HG02763 (cell line): ENCODE data around the gene SLCO1C1.
"Not testable (repeated sequence)": the region's sequence is repeated elsewhere in the genome, so short reads cannot be mapped to it uniquely, and the experiment has no call there.

Experiments
- ATAC-seq: cut with Tn5 transposase; IDR thresholded peaks from one replicate; pipeline ENCODE4 v1.9.1; 2021; ENCODE audit warnings: mild to moderate bottlenecking, moderate library complexity; ENCODE audit not compliant: unreplicated experiment

The SLCO1C1 gene, protein sequence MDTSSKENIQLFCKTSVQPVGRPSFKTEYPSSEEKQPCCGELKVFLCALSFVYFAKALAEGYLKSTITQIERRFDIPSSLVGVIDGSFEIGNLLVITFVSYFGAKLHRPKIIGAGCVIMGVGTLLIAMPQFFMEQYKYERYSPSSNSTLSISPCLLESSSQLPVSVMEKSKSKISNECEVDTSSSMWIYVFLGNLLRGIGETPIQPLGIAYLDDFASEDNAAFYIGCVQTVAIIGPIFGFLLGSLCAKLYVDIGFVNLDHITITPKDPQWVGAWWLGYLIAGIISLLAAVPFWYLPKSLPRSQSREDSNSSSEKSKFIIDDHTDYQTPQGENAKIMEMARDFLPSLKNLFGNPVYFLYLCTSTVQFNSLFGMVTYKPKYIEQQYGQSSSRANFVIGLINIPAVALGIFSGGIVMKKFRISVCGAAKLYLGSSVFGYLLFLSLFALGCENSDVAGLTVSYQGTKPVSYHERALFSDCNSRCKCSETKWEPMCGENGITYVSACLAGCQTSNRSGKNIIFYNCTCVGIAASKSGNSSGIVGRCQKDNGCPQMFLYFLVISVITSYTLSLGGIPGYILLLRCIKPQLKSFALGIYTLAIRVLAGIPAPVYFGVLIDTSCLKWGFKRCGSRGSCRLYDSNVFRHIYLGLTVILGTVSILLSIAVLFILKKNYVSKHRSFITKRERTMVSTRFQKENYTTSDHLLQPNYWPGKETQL

DNA sequence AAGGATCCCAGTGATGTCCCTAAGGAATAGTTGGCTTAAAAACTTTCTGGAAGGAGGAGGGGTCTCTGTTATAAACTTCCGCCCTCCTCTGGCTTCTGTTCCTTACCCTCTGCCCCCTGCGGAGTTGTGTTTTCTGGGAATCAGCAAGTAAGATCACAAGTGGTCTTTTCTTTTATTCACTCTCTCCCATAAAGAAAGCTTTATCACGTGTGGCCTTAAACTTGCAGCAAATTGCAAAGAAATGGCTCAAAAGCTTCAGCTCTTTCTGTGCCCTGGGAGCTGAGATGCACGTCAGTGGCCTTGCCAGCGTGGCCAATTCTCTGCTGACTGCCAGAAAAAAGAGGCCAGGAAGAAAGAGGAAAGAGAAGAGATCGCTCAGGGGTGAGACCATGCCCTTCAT lies at the start of gene SLCO1C1:
Gene SLCO1C1, plus strand, starts transcription at position 101 of the 400 bp plus-strand sequence. CDS start 4,245 bp downstream, outside the sequence.
- ATAC-seq = no peak

DNA sequence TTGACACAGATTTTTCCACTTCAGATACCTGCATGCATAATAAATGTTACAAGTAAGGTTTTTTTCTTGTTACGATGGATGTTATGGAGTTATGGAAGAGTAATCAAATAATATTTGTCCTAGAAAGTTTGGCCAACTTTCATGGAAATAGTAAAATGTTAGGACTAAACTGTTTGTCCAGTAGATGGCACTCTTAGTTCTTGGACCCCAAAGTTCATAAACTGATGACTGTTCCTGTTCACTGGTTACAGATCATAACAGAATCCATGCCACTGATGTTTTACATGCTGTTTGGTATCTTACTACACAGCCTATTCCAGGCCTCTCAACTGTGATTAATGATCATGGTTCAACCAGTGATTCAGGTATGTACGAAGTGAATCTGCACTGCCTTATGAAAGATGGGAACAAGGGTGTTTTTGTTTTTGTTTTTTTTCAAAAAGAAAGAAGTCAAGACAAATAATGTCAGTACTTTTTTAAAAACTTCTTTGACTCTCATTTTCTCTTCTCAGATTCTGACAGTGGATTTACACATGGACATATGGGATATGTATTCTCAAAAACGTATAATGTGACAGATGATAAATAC lies 48.8 kb upstream of the SLCO1C1 start:
- no peak for ATAC-seq

DNA sequence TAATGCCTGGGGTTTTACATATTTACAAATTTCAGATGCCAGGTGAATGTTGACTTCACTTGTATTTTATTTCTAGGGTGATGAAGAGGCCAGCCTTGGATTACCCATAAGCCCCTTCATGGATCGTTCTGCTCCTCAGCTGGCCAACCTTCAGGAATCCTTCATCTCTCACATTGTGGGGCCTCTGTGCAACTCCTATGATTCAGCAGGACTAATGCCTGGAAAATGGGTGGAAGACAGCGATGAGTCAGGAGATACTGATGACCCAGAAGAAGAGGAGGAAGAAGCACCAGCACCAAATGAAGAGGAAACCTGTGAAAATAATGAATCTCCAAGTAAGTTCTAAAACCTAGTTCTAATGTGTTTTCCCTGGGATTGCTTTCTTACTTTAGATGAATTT lies 41.3 kb upstream of the SLCO1C1 start:
- no peak for ATAC-seq

DNA sequence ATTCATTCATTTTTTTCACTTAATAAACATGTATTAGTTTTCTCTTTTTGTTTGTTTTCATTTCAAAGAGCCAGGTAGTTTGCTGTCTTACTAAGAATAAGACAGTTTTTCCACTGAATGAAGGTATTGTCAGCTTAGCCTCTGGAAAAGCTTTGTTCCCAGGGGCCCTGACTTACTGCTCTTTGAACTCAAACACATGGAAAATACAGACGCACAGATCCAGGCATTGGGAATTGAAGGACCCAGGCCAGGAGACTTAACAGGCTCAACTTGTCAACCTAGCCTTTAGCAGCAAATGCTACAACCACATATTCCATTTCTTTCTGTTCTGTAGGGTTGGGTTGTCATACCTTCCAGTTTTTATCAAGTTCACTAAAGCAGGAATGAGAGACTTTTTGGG lies 38.5 kb upstream of the SLCO1C1 start:
- ATAC-seq = no peak

DNA sequence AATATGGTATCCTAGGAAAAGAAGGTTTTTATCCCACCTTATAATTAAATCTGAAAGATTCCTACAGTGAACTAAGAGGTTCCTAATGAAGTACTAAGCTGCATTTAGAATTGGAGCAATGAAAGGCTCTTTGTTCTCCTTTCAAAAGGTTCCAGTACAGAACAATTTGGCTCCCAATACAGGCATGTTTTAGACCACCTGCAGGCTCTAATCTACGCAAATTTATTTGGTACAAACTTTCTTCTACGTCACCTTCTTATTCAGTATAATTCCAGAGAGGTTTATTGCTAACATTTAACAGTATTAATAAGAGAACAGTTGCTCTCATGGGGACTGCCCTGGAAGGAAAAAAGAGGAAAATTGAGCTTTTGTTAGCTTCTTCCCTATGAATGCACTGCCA lies 37.6 kb upstream of the SLCO1C1 start:
- no peak for ATAC-seq

DNA sequence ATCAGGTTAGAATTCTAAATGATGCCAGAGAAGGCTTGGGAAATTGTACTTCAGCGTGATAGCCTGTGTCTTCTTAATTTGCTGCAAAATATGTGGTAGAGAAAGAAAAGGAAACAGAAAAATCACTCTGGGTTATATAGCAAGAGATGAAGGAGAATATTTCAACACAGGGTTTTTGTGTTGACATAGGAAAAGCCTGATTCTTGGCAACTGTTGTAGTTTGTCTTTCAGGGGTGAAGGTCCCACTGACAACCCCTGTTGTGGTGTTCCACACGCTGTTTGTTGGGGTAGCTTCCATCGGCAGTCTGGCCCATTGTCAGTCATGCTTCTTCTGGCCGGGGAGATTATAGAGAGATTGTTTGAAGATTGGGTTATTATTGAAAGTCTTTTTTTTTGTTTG lies 13.8 kb upstream of the SLCO1C1 start:
- ATAC-seq = no peak

DNA sequence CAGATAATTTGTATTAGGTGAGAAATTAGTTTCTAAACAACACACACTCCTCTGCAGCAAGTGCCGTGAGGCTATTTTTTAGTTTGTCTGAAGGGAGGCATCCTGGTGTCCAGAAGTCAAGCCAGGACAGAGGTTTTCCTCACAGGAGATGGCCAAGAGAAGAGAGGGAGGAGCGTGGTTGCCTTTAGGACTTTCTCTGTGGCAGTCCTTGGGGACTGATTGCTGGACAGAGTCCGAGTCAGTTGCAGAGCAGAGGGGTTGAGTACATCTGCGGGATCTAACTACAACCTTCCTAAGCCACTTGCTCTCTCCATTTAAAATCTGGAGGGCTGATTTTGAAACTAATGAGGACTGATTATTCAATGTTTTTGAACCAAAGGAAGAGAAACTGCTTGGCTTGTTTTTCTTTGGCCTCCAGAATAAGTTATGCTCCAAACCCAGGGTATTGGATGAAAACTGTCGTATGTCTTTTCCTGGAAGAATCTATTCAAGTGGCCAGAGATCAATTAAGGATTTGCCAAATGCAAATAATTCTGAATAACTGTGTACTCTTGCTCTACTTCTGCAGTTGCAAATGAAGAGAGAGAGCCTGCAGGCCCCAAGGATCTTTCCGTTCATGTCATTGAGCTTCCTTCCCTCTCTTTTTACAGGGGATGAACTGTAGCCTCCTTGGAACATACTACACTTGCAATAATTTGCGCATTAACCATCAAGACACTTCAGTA lies 1.2 kb downstream of the SLCO1C1 start:
- ATAC-seq = no peak

DNA sequence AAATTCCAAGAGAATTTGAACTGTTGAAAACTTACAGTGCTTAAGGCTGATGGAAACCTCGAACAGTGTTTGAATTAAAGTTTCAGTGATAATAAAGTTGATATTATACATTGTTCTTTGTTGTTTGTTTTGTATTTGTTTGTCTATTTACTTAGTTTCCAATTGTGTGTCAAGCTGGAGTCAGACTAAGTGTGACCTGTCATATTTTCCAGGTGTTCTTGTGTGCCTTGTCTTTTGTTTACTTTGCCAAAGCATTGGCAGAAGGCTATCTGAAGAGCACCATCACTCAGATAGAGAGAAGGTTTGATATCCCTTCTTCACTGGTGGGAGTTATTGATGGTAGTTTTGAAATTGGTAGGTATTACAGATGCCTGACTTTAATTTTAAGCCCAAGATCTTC lies 6.0 kb downstream of the SLCO1C1 start:
- ATAC-seq = no peak

DNA sequence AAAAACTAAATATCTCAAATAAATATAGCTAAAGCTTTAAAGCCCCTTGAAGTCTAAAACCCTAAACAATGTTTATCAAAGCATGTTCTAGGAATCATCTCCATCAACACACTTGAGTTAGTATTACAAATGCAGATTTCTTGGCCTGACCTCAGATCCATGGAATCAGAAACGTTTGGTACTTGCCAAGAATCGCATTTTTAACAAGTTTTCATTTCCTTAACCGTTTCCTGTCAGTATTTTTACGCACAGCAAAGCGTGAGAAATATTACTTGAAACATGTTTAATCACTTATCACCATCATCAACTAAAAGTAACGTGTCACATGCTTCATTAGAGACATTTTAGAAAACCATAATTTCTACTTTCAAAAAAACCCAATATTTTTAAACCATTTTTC lies 9.7 kb downstream of the SLCO1C1 start:
- ATAC-seq = no peak

DNA sequence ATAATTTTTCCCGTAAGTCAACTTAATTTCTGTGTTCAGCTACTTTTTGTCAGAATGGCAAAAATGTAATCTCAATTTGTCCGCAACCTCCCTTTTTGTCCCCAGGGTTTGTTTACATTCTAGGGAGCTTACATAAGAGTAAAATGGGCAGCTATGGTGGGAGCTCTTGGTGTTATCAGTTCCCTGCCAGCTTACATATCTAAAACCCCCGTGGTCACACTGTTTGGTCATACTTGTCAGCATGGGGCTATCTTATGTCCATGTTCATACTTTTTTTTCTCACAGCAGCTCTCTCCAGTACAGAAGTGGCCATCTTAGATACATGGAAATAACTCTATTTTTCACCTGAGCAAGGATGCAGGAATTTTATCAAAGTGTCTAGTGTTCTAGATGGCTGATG lies 16.7 kb downstream of the SLCO1C1 start:
- ATAC-seq = no peak

DNA sequence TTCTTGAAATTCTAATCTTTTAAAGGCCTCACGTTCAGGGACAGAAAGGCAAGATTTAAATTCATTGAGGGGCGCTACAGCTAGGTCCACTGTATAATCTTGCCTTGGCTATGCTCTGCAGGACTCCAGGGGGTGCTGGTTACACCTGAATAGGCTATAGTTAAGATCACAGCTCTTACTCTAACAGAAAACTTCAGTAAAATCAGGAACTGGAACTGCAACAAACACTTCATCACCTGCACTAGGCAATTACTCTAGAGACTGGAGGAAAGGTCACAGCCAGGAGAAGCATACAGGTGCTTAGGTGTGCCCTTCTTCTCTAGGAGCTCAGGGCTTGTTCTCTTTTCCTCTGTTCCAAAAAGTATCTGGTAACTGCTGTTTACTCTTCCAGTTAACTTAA lies 20.9 kb downstream of the SLCO1C1 start:
- no peak for ATAC-seq

DNA sequence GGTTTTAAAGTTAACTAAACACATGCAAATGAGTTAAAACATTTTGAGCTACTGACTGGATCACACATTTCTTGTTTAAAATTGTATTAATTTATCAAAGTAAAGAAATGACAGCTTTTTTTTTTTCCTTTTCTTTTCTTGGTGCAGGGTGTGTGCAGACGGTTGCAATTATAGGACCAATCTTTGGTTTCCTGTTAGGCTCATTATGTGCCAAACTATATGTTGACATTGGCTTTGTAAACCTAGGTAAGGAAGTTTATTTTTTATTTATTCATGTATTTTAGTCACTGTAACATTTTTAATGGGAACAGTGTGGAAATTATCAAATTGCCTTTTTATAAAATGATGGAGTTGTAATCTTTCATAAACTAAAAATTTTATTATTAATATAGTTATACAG lies 21.9 kb downstream of the SLCO1C1 start:
- ATAC-seq = no peak

DNA sequence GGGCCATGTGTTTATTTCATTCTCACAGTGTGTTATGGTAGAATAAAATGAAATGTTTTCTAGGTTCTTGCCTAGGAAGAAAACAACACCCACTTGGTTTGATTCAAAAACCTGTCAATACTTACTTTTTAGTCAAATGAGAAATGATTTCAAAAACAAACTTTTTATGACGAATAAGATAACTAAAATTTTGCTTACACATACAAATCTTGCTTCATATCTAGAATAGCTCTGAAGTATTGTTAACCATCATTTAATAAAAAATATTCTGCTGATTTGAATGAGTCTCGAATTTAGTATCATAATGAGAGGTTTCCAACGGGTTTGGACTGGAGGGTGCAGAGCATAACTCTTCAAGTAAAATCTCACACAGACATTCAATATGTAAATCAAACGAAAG lies 23.2 kb downstream of the SLCO1C1 start:
- no peak for ATAC-seq

DNA sequence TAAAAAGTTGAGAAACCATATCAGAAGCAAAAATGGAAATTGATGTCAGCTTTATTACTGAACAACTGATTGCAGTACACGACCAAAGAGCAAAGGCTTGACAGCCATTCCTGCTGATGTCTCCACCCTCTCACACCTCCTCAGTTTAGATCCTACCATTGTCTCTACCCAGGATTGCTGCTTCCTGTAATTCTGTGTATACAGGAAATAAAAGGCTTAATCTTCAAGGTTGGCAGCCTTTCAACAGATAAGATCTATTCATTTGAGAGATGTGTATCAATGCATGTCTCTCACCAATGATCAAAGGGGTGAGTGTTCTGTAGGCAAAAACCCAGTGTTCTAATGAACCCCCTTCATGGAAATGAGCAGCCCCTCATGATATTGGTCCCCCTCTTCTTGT lies 27.0 kb downstream of the SLCO1C1 start:
- ATAC-seq = no peak

DNA sequence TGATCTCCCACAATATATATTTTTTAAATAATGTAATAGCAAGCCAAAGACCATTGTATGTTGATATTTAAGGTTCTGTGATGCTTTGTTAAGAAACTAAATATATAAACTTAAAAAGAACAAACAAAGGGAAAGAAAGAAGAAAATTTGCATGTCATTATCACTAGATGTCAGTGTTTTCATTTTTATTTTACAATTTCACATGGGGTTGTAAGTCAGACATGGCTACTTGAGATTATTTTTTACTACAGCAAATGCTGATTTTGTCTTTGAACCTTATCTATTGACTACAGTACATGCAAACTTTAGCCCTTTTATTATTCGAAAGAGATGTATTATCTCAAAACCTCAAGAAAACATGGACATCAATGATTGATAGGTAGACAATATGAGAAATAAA lies 36.1 kb downstream of the SLCO1C1 start:
- ATAC-seq = no peak

DNA sequence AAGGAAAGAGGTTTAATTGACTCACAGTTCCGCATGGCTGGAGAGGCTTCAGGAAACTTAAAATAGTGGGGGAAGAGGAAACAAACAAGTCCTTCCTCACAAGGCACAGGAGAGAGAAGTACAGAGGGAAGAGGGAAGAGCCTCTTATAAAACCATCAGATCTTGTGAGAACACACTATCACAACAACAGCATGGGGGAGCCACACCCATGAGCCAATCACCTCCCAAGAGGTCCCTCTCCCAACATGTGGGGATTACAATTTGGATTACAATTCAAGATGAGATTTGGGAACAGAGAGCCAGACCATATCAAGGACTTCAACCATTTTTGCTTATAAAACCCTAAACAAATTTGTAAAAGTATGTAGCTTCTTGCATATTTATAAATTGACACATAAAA lies 45.8 kb downstream of the SLCO1C1 start:
- no peak for ATAC-seq

DNA sequence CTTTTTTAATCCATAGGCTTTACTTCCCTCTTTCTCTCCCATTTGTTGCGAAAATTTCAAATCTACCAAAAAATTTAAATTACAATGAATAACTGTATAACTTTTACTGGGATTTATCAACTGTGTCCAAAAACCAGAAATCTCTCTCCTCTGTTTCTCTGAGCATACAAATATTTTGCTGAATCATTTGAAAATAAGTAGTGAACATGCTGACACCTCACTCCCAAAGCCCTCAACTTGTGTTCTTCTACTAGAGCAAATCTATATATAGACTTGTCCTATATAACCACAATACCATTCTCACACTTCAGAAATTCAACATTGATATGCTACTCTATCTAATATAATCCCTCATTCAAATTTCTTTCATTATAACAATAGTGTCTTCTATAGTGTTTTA lies 53.1 kb downstream of the SLCO1C1 start:
- no peak for ATAC-seq

DNA sequence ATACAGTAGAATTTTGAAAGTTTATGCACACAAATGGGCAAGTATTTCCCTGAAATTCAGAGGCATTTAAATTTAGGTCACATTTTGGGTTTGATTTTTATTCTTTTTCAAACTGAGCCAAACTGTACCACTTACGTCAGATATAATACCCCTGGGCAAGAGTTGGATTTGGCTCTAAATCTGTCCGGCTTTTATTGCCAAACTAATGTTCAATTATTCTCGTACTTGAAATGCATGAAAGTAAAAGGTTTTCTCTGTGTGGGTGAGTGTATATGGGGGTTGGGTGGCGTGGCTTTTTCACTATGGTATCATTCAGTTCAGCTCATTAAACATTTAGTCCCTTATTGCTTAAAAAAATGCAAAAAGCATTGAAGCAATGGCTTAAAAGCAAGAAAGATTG lies 55.9 kb downstream of the SLCO1C1 start:
- no peak for ATAC-seq

DNA sequence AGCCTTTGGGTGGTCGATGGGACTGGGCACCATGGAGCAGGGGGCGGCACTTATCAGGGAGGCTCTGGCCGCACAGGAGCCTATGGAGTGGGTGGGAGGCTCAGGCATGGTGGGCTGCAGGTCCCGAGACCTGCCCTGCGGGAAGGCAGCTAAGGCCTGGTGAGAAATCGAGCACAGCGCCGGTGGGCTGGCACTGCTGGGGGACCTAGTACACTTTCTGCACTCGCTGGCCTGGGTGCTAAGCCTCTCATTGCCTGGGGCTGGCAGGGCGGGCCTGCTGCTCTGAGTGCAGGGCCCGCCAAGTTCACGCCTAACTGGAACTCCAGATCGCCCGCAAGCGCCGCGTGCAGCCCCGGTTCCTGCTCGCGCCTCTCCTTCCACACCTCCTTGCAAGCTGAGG lies 82.3 kb downstream of the SLCO1C1 start:
- no peak for ATAC-seq

DNA sequence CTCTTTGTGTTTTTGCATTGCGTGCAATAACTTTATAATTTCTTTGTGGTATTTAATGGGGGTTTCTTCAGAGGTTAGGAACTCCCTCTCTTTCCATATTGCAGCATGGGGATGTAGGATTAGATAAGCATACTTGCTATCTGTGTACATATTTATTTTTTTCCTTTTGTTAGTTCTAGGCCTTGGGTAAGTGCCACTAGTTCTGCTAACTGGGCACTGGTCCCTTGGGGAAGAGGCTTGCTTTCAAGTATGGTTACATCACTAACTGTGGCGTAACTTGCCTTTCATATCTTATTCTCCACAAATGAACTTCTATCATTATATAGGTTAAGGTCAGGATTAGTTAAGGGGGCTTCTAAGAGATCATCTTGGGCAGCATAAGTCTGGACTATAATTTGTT lies 83.8 kb downstream of the SLCO1C1 start:
- no peak for ATAC-seq

DNA sequence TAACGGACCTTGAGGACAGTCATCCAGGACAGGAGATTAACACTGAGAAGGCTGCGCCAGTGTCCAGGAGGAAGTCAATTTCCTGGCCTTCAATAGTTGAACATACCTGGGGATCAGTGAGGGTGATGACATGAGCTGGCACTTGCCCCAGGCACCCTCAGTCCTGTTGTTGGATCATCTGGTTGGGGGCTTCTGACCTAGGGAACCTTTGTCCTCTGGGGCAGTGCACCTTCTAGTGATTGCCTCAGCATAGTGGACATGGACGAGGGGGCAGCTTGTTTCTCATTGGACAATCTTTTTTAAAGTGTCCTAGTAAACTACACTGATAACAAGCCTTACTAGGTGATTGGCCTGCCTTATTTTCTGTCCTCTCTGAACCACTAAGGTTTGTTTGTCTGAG lies 84.8 kb downstream of the SLCO1C1 start:
- not testable (repeated sequence) for ATAC-seq
